ENCODE results near the gene DCHS1.

GRCh38 chr11:6603287-6604080, 52.1 kb downstream of the DCHS1 start, which contains the start of the genes ILK and RRP8:
- peak in 2 of 4 donors; percentile 18 to 26 for TF ChIP-seq CTCF (IDR thresholded peaks at IDR 0.05)
- TF ChIP-seq POLR2A (IDR thresholded peaks at IDR 0.05): peak; percentile 88
